ENCODE data around the gene LDB2.

GRCh38 chr4:16521156-16521915 is 377.1 kb downstream of the LDB2 start:
- TF ChIP-seq CTCF (conservative IDR thresholded peaks at IDR 0.05 in 1 of 2, IDR thresholded peaks at IDR 0.05 in 1 of 2; ENCODE audit: extremely low read depth in 1 of 2, insufficient read depth in 1 of 2, low read depth in 1 of 2, low read length in 2 of 2) (no peak), EZH2 (IDR thresholded peaks at IDR 0.05; ENCODE audit: borderline replicate concordance, low read length) (no peak)
